Tibial nerve (tissue), 4 donors: ENCODE data around the gene ADORA1. TPM values are rescaled to one million over a fixed set of nuclear protein-coding genes. Genes with fewer than 3 reads are reported as not detected.

Experiments used
- DNase-seq, 2 donors: peaks; one replicate each; pipeline ENCODE4 v3.0.0-alpha.2; 2019; ENCODE audit warnings: low spot score in 2 of 2
- H3K27ac ChIP-seq, 4 donors: fragments of 200-600 bp; sonication (generic) in 3 of 4; one replicate each; pipeline ENCODE4 v1.5.1; 2017 to 2019; ENCODE audit warnings: mild to moderate bottlenecking in 1 of 4
- H3K27me3 ChIP-seq, 2 donors: fragments of 200-600 bp; sonication (generic) in 1 of 2; one replicate each; pipeline versions ENCODE4 v1.5.1 to v1.6.0; 2017 to 2019
- H3K36me3 ChIP-seq, 3 donors: fragments of 200-600 bp; sonication (generic); one replicate each; pipeline ENCODE4 v1.5.1; 2018 to 2019
- H3K4me1 ChIP-seq, 4 donors: fragments of 200-600 bp; sonication (generic) in 3 of 4; one replicate each; pipeline ENCODE4 v1.5.1; 2017 to 2019
- H3K4me3 ChIP-seq, 4 donors: fragments of 200-600 bp; sonication (generic) in 3 of 4; one replicate each; pipeline ENCODE4 v1.5.1; 2017 to 2019; ENCODE audit warnings: mild to moderate bottlenecking in 1 of 4, moderate library complexity in 1 of 4
- H3K9me3 ChIP-seq, 4 donors: fragments of 200-600 bp; sonication (generic) in 3 of 4; one replicate each; pipeline ENCODE4 v1.5.1; 2017 to 2019
- CTCF ChIP-seq, 5 experiments: fragments of 200-600 bp in 3 of 5; fragments of 450-650 bp in 2 of 5; sonication (generic) in 3 of 5; IDR thresholded peaks; one replicate each; pipeline ENCODE4 v1.5.1; 2016 to 2019; ENCODE audit warnings: antibody characterized with exemption in 5 of 5, mild to moderate bottlenecking in 3 of 5, moderate library complexity in 2 of 5
- EP300 ChIP-seq, 2 donors: sonication (generic); formaldehyde crosslinking; IDR thresholded peaks; one replicate each; pipeline ENCODE4 v1.6.1; 2017; ENCODE audit warnings: antibody characterized with exemption in 2 of 2, mild to moderate bottlenecking in 1 of 2
- POLR2A ChIP-seq, 2 donors: fragments of 450-650 bp; IDR thresholded peaks; one replicate each; pipeline ENCODE4 v1.6.1; 2017; ENCODE audit warnings: antibody characterized with exemption in 2 of 2, mild to moderate bottlenecking in 2 of 2, moderate library complexity in 2 of 2
- WGBS, 2 donors: methylation state at CpG; one replicate each; pipeline ENCODE4 v1.1.5; 2018; 5-methylcytosine and 5-hydroxymethylcytosine counted together
- total RNA-seq, 4 donors: library from RNA; depleted of rRNA; stranded (reverse); fragments of >200 nt; gene quantifications; one replicate each; pipeline ENCODE4 v1.1.0, GENCODE V29; 2016

Gene ADORA1
- total RNA-seq, 4 donors from 2014 or later = 0.30 to 2.2 (median 0.96) TPM

GRCh38 chr1:203086992-203087763 lies 40.3 kb upstream of the ADORA1 start:
- 85 to 88% methylated on average over 11 of the region's 11 CpGs for WGBS, 2 donors
- H3K27ac ChIP-seq = no peak overlapping the region
- no peak for DNase-seq

GRCh38 chr1:203088441-203088840 lies 39.1 kb upstream of the ADORA1 start:
- H3K4me3 ChIP-seq = no peak overlapping the region
- H3K4me1 ChIP-seq = no peaks in the 10 kb centered on the region
- no peaks in the 10 kb centered on the region for H3K9me3 ChIP-seq
- H3K36me3 ChIP-seq = no peaks in the 10 kb centered on the region
- no peaks in the 10 kb centered on the region for H3K27me3 ChIP-seq
- WGBS, 2 donors = 92 to 96% methylated on average over 3 of the region's 3 CpGs
- TF ChIP-seq CTCF (IDR thresholded peaks at IDR 0.05) = no peak
- no peak for TF ChIP-seq EP300 (IDR thresholded peaks at IDR 0.05)
- no peak for TF ChIP-seq POLR2A (IDR thresholded peaks at IDR 0.05)
- no peak overlapping the region for H3K27ac ChIP-seq
- DNase-seq = no peak

More at GRCh38 chr1:203086992-203087763, 40.3 kb upstream of the ADORA1 start:
- TF ChIP-seq POLR2A (IDR thresholded peaks at IDR 0.05) = no peak
- TF ChIP-seq CTCF (IDR thresholded peaks at IDR 0.05) = no peak
- TF ChIP-seq EP300 (IDR thresholded peaks at IDR 0.05) = no peak
- Histone ChIP-seq H3K4me1 (no peaks in the 10 kb centered on the region), H3K4me3 (no peak overlapping the region), H3K9me3 (no peaks in the 10 kb centered on the region), H3K36me3 (no peaks in the 10 kb centered on the region), H3K27me3 (no peaks in the 10 kb centered on the region)

- WGBS, 2 donors = 71 to 78% methylated on average over 7 of the region's 7 CpGs
- TF ChIP-seq EP300 (IDR thresholded peaks at IDR 0.05) (no peak), POLR2A (IDR thresholded peaks at IDR 0.05) (no peak), CTCF (IDR thresholded peaks at IDR 0.05) (no peak)
- H3K9me3 ChIP-seq = no peaks in the 10 kb centered on the region
- no peaks in the 10 kb centered on the region for H3K4me1 ChIP-seq
- H3K4me3 ChIP-seq = no peak overlapping the region
- no peak for DNase-seq
- no peak overlapping the region for H3K27ac ChIP-seq
- no peaks in the 10 kb centered on the region for H3K27me3 ChIP-seq
- no peaks in the 10 kb centered on the region for H3K36me3 ChIP-seq
These were observed 38.4 kb upstream of the ADORA1 start for GRCh38 chr1:203089001-203089650.

GRCh38 chr1:203089651-203090045 lies 37.9 kb upstream of the ADORA1 start:
- H3K4me3 ChIP-seq = no peak overlapping the region
- TF ChIP-seq POLR2A (IDR thresholded peaks at IDR 0.05) (no peak), EP300 (IDR thresholded peaks at IDR 0.05) (no peak), CTCF (IDR thresholded peaks at IDR 0.05) (no peak)
- DNase-seq = no peak
- H3K9me3 ChIP-seq = peaks cover 0 to 5% (median 0%) of the 10 kb centered on the region in 4 donors
- no peak overlapping the region for H3K27ac ChIP-seq
- H3K27me3 ChIP-seq = no peaks in the 10 kb centered on the region
- no peaks in the 10 kb centered on the region for H3K36me3 ChIP-seq
- H3K4me1 ChIP-seq = no peaks in the 10 kb centered on the region
- 38 to 54% methylated on average over 7 of the region's 7 CpGs for WGBS, 2 donors
